T-helper 2 cell treated with Interferon-gamma antibody and Interleukin-4, amounts not matched to agents 100 ng/mL and 5 ng/mL, for 36 hours (primary cell): ENCODE results near the gene ELK3. TPM values are rescaled to one million over a fixed set of nuclear protein-coding genes. Genes with fewer than 3 reads are reported as not detected.

Source experiments
- intact Hi-C: fragments of 100-400 bp; cut with micrococcal nuclease; formaldehyde crosslinking; loops from one replicate; pipeline ENCODE4 v1.15.1; 2023
- total RNA-seq: library from RNA; stranded (reverse); gene quantifications from 2 replicates; pipeline ENCODE4 v1.2.3, GENCODE V29; 2022

Gene ELK3
- 29.8 and 31.4 TPM in 2 replicates for total RNA-seq

GRCh38 chr12:96193725-96194575 lies at the start of gene ELK3:
ELK3 (plus strand) TSS chr12:96194375.
- intact Hi-C loops, result no loop called here

- intact Hi-C loops, result no loop called here
These were observed 47.4 kb upstream of the ELK3 start for GRCh38 chr12:96146747-96147146.

GRCh38 chr12:96150442-96150841 lies 43.7 kb upstream of the ELK3 start:
- intact Hi-C loops, result no loop called here

GRCh38 chr12:96152164-96152563 lies 42.0 kb upstream of the ELK3 start:
- intact Hi-C loops, result no loop called here

GRCh38 chr12:96153131-96153725 lies 40.9 kb upstream of the ELK3 start:
- intact Hi-C loops, result no loop called here

GRCh38 chr12:96155181-96155580 lies 39.0 kb upstream of the ELK3 start:
- intact Hi-C loops, result no loop called here

- intact Hi-C loops, result no loop called here
These were observed 38.4 kb upstream of the ELK3 start for GRCh38 chr12:96155781-96156180.

- intact Hi-C loops, result no loop called here
These were observed 38.0 kb upstream of the ELK3 start for GRCh38 chr12:96156211-96156610.

GRCh38 chr12:96157427-96157826 lies 36.7 kb upstream of the ELK3 start:
- intact Hi-C loops, result no loop called here

GRCh38 chr12:96164951-96165811 lies 29.0 kb upstream of the ELK3 start:
- intact Hi-C loops, result no loop called here

- intact Hi-C loops, result no loop called here
These were observed 27.4 kb upstream of the ELK3 start for GRCh38 chr12:96166765-96167164.

- intact Hi-C loops, result no loop called here
These were observed 26.7 kb upstream of the ELK3 start for GRCh38 chr12:96167492-96167891.

- intact Hi-C loops, result no loop called here
These were observed 23.8 kb upstream of the ELK3 start for GRCh38 chr12:96170328-96170727.

GRCh38 chr12:96170762-96171161 lies 23.4 kb upstream of the ELK3 start:
- intact Hi-C loops, result no loop called here

GRCh38 chr12:96171905-96172304 lies 22.3 kb upstream of the ELK3 start:
- intact Hi-C loops, result no loop called here

- intact Hi-C loops, result no loop called here
These were observed 21.2 kb upstream of the ELK3 start for GRCh38 chr12:96172981-96173380.

GRCh38 chr12:96176575-96176974 lies 17.6 kb upstream of the ELK3 start:
- intact Hi-C loops, result no loop called here

GRCh38 chr12:96177013-96177412 lies 17.2 kb upstream of the ELK3 start:
- intact Hi-C loops, result loop anchor here (1.0 kb wide), 1 partner anchor 18 kb away; no protein-coding TSS in a partner anchor

GRCh38 chr12:96183734-96184370 lies 10.3 kb upstream of the ELK3 start:
- intact Hi-C loops, result no loop called here

- intact Hi-C loops, result no loop called here
These were observed 8.3 kb upstream of the ELK3 start for GRCh38 chr12:96185914-96186313.

GRCh38 chr12:96186607-96187301 lies 7.4 kb upstream of the ELK3 start:
- intact Hi-C loops, result no loop called here
